HG03439 (cell line): ENCODE results near the gene PDE4D.
"Not testable (repeated sequence)": the region's sequence is repeated elsewhere in the genome, so short reads cannot be mapped to it uniquely, and the experiment has no call there.

Experiments
- ATAC-seq: cut with Tn5 transposase; IDR thresholded peaks from one replicate; pipeline ENCODE4 v1.9.1; 2021; ENCODE audit warnings: mild to moderate bottlenecking, moderate library complexity; ENCODE audit not compliant: unreplicated experiment

The PDE4D gene

DNA sequence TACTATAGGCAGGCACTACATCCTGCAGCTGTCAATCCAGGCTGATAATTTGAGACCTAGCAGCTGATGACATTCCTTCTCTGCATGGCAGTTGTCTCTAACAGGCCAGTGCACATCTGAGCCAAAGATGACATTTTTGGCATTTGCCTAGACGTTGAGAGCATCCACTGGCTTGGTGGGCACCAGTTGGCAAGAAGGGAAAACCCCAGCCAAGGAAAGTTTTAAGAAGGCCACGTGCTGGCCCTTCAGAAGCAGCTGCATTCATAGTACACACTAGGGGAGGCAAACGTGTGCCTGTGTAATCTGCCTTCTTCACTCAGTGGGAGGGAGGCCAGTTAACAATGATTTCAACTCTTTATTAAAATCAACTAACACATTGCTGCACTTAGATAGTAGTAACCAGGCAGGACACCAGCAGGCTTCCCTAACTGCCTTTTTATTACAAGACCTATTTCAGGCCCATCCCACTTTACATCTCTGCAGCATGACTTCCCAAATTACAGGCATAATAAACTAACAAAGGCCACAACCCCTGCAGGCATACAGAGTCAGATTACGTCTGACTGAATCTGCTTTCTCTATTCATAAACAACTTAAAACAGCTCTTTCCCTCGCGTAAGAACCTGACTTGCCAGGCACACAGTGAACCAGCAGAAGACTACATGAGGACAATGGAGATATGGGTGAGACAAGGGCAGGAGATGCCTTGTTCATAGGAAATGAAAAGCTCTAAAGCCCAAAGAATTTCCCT is 576.3 kb downstream of the PDE4D start:
- ATAC-seq, result no peak

DNA sequence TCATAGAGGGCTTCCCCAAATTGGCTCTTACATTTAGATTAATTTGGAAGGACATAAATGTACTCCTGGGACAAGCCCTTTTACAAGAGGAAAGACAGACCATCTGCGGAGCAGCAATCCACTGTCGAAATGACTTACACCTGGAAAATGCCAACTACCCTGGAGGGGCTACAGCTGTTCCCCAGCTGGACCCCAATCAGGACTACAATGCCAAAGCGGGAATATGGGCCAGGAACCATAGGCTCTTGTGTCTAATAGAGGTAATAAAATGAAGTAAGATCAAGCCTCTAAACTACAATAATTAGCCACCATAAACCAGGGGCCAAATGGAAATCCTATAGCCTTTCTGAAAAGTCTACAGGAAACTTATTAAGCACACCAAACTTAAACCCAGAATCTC is 581.3 kb downstream of the PDE4D start:
- no peak for ATAC-seq

DNA sequence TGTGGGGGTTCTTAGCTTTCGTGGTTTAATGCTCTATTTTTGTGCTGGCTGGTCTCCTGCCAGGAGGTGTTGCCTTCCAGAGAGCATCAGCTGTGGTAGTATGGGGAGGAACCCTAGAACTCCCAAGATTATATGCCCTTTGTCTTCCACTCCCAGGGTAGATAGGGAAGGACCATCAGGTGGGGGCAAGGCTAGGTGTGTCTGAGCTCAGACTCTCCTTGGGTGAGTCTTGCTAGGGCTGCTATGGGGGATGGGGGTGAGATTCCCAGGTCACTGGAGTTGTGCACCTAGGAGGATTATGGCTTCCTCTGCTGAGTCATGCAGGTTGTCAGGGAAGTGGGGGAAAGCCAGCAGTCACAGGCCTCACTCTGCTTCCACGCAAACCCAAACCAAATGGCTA is 584.8 kb downstream of the PDE4D start:
- ATAC-seq, result not testable (repeated sequence)

DNA sequence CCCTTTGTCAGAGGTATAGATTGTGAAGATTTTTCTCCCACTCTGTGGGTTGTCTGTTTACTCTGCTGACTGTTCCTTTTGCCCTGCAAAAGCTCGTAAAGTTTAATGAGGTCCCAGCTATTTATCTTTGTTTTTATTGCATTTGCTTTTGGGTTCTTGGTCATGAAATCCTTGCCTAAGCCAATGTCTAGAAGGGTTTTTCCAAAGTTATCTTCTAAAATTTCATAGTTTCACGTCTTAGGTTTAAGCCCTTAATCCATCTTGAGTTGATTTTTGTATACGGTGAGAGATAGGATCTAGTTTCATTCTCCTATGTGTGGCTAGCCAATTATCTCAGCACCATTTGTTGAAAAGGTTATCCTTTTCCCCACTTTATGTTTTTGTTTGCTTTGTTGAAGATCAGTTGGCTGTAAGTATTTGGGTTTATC is 590.2 kb downstream of the PDE4D start:
- ATAC-seq, result not testable (repeated sequence)

DNA sequence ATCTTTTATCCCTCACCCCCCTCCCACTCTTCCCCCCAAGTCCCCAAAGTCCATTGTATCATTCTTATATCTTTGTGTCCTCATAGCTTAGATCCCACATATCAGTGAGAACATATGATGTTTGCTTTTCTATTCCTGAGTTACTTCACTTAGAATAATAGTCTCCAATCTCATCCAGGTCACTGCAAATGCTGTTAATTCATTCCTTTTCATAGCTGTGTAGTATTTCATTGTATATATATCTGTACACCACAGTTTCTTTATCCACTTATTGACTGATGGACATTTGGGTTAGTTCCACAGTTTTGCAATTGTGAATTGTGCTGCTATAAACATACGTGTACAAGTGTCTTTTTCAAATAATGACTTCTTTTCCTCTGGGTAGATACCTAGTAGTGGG is 591.0 kb downstream of the PDE4D start:
- not testable (repeated sequence) for ATAC-seq

DNA sequence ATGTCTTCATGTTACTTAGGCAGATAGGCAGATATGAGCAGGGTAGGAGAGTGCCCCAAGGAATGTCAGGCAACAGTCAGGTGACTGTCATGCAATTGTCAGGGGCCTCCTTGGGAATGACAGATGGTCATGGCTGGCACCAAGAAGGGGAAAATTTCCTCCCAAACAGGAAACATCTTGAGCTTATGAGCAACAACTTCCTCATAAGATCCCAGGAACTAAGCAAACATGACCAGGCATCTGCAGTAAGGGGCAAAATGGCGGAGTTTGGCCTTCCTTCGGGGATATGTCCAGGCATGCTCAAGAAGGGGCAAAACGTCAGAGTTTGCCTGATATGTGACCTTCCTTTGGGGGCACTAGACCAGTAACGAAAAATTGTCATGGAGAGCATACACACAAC is 591.8 kb downstream of the PDE4D start:
- no peak for ATAC-seq

DNA sequence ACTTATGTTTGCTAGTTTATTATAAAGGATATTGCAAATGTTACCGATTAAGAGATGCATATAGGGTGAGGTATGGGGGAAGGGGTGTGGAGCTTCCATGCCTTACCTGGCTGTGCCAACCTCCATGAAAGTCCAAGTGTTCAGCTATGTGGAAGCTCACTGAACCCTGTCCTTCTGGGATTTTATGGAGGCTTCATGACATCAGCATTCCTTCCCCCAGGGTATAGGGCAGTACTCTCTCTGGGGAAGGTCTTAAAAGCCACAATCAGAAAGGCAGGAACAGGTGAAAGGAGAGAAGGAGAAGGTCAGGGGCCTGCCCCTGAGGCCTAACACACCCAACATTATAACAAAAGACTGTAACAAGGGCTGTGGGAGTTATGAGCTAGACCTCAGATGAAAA is 592.6 kb downstream of the PDE4D start:
- ATAC-seq, result no peak

DNA sequence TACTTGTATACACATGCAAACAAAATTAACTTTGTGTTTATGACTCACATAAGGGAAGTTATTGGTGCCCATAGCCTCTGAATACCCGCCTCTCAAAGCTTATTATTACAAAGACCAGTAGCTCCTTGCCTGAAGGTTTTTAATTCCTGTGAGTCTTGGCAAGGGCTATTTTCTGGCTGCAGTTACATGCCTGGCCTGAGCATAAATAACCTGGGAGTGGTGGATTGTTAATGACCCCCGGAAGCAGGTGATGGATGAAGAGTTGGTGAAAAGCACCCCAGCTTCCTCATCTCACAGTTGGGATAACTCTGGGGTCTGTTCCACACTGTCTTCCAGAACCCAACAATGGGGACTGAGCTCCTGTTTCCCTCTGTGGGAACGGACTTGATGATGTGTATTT is 594.5 kb downstream of the PDE4D start:
- ATAC-seq, result no peak

DNA sequence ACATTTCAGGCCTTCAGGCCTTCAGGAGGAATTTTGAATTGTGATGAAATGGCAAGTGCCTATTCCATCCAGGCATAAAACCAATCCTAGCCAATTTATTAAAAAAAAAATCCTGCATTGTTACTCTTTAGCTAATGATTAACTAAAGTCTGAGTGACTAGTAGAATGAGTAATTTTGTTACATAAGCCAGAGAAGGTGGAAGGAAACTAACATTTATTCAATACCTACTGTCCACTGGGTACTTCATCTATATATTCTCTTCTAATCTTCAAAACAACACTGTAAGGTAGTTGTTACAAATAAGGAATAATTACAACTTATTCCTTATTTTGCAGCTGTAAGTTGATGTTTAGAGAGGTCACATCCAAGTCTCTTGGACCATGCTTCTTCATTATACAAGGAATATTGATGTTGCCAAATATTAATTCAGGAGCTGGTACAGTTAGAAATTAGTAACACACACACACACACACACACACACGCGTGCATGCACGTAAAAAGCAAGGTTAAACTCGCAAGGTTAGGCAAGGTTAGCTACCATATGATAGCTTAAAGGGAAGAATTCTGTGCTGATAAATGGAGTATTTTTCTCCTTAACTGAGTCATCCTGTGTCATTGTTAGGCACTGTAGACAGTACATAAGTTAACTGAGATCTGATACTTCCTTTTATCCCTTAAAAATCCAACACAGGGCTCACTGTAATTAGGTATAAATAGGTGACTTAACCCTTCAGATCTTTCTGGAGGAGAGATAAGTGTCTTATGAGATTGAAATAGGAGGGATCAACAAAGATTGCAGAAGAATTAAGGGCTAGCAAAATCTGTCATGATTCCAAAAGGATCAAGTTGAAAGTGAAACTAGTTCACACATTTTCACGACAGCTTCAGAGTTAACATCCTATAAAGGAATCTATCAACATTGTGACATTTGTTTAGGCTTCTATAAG is 596.9 kb downstream of the PDE4D start:
- no peak for ATAC-seq

DNA sequence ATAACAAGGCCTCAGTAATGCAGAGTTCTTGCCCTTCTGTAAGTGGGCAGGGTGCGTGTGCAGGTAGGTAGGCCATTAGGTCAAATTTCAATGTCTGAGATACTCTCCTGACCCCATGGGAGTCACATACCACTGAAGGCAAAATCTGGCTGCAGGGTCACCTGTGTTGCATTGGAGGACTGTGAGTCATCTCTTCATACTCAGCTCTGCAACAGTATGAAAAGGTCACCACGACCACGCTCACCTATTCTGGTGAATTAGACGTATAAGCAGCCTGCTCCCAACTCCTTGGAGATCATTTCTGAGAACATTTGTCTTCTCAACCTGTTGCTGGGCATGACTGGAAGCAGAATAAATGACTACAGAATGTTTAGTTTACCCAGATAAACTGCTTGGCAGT is 599.8 kb downstream of the PDE4D start:
- no peak for ATAC-seq

DNA sequence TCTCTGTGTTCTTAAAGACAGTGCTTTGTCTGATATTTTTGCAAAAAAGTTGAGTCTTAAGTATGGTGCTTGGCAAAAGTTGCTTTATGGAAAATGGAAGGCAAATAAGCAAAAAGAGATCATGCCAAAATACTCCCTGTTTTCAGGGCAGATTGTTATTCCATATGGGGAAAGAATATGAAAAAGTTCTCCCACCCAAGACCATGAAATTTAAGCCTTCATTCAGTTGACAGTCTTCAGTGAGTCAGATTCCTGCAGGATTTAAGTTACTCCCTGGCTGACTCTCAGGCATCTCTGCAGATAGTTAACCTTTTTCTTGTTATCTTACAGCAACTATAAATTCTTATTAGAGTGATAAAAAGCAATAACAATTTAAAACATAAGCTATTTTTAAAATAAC is 601.6 kb downstream of the PDE4D start:
- ATAC-seq, result no peak

DNA sequence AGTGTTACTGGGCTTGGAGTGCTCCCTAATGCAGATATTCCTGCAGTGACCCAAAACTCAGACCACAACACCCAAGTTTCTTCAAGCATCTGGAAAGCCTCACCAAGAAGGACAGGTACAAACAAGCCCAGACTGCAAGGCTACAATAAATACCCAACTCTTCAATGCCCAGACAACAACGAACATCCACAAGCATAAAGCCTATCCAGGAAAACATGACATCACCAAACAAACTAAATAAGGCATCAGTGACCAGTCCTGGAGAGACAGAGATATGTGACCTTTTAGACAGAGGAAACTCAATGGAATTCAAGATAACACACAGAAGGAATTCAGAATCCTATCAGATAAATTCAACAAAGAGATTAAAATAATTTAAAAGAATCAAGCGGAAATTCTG is 605.6 kb downstream of the PDE4D start:
- no peak for ATAC-seq

DNA sequence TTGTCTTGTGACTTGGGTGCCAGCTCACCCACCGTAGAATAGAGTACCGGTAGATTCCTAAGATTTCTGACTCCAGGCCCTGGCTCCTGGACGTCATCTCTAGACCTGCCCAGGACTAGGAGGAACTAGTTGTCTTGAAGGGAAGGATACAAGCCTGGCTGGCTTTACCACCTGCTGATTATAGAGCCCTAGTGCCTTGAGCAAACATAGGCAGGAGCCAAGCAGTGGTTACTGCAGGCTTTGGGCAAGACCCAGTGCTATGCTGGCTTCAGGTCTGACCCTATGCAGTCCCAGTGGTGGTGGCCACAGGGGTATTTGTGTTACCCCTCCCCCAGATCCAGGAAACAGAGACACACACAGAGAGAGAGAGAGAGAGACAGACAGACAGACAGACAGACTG is 606.2 kb downstream of the PDE4D start:
- no peak for ATAC-seq

DNA sequence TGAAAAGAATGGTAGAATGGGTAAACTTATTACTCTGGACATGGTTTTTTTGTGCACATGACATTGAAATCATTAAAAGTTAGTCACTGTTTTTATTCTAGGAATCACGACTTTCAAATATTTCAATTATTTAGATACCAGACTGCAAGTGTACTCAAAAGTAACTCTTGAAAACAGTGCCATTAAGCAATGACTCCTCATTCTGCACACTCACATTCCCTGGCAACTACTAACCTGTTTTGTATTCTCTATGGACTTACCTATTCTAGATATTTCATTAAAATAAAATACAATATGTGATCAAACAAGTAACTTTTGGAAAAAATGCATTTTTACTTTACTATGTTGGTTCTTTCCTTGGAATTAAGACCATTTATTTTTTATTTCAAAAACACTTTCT is 607.0 kb downstream of the PDE4D start:
- no peak for ATAC-seq

DNA sequence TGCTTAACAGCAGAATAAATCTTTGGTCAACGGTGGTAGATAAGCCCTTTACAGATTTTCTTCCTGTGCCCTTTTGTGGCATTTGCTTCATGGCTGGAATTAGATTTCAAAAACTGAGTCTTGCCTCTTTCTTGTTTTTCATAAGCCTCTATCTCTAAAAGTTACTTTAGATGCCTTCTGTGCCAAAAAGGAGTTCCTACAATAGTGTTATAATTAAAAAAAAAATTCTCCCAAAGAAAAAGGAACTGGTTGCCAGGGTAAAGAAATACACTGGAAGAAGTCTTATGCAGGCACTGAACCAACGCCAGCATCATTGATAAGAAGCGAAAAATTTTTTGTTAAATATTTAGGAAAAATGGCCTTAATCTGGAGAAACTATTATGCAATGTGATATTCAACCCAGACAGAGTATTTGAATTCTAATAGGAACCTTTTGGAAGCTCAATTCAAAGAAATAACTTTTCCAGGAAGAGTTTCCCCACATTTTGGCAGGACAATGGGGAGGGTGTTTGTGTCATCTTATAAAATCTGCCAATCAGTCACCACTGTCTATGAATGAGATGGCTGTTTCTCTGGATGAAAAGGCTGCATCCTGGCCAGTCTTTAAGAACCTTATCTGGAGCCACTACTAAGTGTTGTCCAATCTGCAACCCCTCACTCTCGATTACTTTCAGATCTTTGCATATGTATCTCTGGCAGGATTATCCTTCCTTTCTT is 608.1 kb downstream of the PDE4D start:
- no peak for ATAC-seq

DNA sequence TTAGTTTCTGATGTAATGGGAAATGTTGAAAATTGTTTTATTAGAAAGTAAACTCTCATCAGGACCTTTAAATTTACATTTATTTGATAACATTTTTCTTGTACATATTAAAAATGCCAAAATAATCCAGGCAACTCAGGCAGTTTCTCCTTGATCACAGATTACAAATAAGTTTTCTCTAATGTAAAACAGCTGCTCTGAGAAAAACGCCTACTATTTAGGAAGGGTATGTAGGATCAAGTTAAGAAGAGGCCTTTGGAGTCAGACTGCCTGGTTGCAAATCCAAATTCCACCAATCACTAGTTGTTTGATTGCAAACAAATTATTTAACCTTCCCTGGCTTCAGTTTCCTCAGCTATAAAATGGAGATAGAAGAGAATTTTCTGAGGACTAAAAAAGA is 610.8 kb downstream of the PDE4D start:
- ATAC-seq, result no peak

DNA sequence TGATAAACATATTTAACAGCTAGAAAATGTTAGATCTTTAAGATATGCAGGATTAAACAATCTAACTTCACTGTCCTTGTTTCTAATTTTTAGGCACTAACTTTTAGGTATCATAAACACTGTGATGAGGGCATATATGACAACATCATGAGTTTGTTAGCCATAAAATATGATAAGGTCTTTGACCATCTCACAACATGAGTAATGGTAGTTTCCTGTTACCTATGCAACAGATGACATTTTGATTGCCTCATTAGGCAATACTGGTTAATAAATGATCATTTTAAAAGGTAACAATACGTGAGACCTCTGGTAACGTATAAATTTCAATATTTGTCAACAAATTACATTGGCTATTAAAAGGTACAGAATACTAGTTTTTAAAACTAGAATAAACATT is 613.5 kb downstream of the PDE4D start:
- ATAC-seq, result no peak

DNA sequence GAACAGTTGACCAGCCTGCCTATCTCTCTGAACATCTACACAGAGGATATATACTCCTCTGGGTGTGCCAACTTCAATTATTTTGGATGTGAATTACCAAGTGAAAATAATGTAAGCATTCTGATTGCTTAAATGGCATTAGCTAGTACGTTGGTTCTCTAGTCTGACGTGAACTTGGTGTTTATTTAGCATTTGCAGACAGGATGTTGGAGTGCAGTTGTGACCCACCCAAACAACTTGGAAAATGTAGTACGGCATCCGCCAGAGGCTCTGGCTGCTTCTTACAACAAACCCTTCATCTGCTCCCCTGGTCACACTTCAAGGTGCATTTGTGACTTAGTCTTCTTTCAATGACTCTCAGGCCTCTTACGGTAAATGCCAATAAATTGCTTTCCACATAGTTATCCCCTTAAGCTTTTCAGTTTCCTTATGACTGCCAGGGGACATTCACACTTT is 616.6 kb downstream of the PDE4D start:
- no peak for ATAC-seq

DNA sequence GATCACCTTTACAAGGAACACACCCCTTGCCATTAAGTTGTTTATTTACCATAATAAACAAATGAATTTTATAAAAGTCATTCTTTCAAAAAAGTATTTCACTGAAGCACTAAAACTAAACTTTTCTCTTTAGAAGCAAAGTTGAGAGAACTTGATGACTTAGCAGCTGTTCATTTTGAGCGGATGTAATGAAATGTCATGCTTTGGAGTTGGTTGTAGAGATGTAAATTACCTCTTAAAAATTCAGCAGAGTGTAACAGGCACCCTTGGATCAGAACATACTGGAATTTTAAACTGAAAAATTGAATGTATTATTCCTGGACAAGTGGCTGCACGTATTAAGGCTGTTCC is 617.2 kb downstream of the PDE4D start:
- ATAC-seq, result no peak

DNA sequence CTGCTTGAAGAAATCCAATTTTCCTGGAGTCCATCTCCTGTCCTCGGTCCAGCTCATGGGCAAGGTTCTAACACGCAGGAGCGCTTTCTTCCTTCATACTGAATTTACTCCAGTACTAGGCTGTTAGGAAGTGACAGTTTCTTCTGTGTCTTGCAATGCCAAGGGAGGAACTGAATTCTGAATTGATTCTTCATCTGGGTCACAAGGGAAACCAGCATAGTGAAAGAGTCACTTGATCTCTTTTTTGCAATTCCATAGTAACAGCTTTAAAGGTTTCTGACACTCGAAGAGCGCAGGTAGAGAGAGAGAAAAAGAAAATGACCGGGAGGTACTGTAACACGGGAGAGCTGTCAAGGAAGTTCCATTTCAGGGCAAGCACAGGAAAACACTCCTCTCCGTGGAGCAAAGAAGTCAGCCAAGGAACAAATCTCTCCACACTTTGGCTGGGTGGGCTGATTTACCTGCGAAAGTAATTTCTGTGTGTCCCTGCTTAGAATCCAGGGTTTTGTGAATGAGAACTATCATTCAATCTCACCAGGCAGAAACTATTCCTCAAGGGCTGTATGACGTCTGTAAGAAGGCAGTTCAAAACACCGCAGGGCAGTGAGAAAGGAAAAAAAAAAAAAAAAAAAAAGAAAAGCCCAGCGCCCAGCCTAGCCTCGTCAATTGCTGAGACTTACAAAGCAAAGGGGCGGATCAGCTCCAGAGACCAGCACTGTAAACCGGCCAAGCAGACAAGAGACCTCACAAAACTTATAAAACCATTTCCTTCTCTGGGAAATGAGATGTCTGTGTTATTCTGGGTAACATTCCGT is 617.8 kb downstream of the PDE4D start:
- ATAC-seq, result no peak

DNA sequence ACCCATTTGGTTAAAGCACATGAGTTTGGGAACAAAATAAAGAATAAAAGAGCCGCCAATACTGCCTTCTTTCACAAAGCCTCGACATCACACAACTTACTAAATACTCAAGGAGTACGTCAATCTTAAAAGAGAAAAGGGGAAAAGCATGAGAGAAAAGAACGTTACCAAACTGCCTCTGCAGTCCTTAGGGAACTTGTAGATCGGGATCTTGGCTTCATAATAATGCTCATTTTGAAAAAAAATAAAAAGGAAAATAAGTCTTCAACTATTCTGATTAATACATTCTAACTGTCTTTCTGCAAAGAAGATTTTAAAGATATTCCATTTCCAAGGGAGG is 618.4 kb downstream of the PDE4D start:
- ATAC-seq, result no peak
